ENCODE measurements around the gene IDI2.

DNA sequence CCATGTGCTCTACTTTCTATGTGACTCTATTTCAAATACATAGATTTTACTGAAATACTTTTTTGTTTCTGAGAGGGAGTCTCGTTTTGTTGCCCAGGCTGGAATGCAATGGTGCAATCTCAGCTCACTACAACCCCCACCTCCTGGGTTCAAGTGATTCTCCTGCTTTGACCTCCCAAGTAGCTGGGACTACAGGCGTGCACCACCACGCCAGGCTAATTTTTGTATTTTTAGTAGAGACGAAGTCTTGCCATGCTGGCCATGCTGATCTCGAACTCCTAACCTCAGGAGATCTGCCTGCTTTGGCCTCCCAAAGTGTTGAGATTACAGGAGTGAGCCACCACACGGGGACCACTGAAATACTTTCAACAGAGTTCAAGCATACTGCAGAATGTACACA lies 19.8 kb upstream of the IDI2 start:
- TF ChIP-seq POLR2A (IDR thresholded peaks at IDR 0.05; ENCODE audit: borderline replicate concordance, extremely low read depth, insufficient read depth, insufficient read length) = no peak
- TF ChIP-seq EZH2 (IDR thresholded peaks at IDR 0.05) = no peak
- TF ChIP-seq CTCF (IDR thresholded peaks at IDR 0.05 in 2 of 3, conservative IDR thresholded peaks at IDR 0.05 in 1 of 3; ENCODE audit: borderline replicate concordance in 1 of 3, insufficient read depth in 1 of 3, low read depth in 2 of 3, low read length in 2 of 3) = no peak
- no peak for TF ChIP-seq JUND (IDR thresholded peaks at IDR 0.05)
- no peak for TF ChIP-seq CBX3 (IDR thresholded peaks at IDR 0.05; ENCODE audit: low read depth)
- TF ChIP-seq ATF3 (IDR thresholded peaks at IDR 0.05) = no peak
